K562 (cell line): ENCODE measurements around the gene RNF168. TPM values are rescaled to one million over a fixed set of nuclear protein-coding genes. Genes with fewer than 3 reads are reported as not detected.

Experiments
- BACH1 ChIP-seq: fragments of 200-800 bp; sonication (Bioruptor generic); IDR thresholded peaks from 2 replicates; pipeline ENCODE4 v1.6.1; 2016; ENCODE audit warnings: missing genetic modification characterization, missing compliant biosample characterization
- CBFA2T2 ChIP-seq: fragments of 450-650 bp; conservative IDR thresholded peaks from 2 replicates; pipeline ENCODE4 v1.6.1; 2017; ENCODE audit warnings: mild to moderate bottlenecking
- CXXC5 ChIP-seq: fragments of 250-450 bp; sonication (Bioruptor Pico); IDR thresholded peaks from 2 replicates; pipeline ENCODE4 v1.8.0; 2022; ENCODE audit warnings: inconsistent platforms, mild to moderate bottlenecking, moderate library complexity
- HDAC1 ChIP-seq, 2 experiments: fragments of 450-650 bp; IDR thresholded peaks; 2 replicates each; pipeline ENCODE4 v1.6.1; 2016 to 2017; ENCODE audit warnings: inconsistent platforms in 1 of 2, mild to moderate bottlenecking in 1 of 2, moderate library complexity in 1 of 2
- JUND ChIP-seq, 2 experiments: IDR thresholded peaks; 2 replicates in 1 of 2; 3 replicates in 1 of 2; pipeline ENCODE4 v1.6.1; 2011; ENCODE audit warnings: borderline replicate concordance in 2 of 2, low read depth in 2 of 2, low read length in 2 of 2, improper control_type of control experiment in 1 of 2, missing biosample characterization in 1 of 2, missing genetic modification characterization in 1 of 2, missing genetic modification reagents in 1 of 2
- KAT8 ChIP-seq: fragments of 450-650 bp; IDR thresholded peaks from 2 replicates; pipeline ENCODE4 v1.6.1; 2016; ENCODE audit warnings: low read depth, mild to moderate bottlenecking
- LARP7 ChIP-seq: fragments of 450-650 bp; IDR thresholded peaks from 2 replicates; pipeline ENCODE4 v1.6.1; 2016
- MEIS2 ChIP-seq: fragments of 450-650 bp; IDR thresholded peaks from 2 replicates; pipeline ENCODE4 v1.6.1; 2014; ENCODE audit warnings: mild to moderate bottlenecking; ENCODE audit not compliant: partially characterized antibody
- NFYB ChIP-seq: IDR thresholded peaks from 2 replicates; pipeline ENCODE4 v1.6.1; 2011; ENCODE audit warnings: mild to moderate bottlenecking, moderate library complexity; ENCODE audit not compliant: insufficient read length; ENCODE audit errors: extremely low read depth
- NR2C2 ChIP-seq, 2 experiments: fragments of 200-800 bp in 1 of 2; sonication (Bioruptor generic) in 1 of 2; sonication (generic) in 1 of 2; formaldehyde crosslinking in 1 of 2; IDR thresholded peaks; 2 replicates each; pipeline versions ENCODE4 v1.6.1 to v1.8.0; 2016 to 2022; ENCODE audit warnings: mild to moderate bottlenecking in 1 of 2, missing compliant biosample characterization in 1 of 2, missing genetic modification characterization in 1 of 2, missing genetic modification reagents in 1 of 2
- TAL1 ChIP-seq: fragments of 450-650 bp; IDR thresholded peaks from 2 replicates; pipeline ENCODE4 v1.6.1; 2016; ENCODE audit warnings: mild to moderate bottlenecking
- TOE1 ChIP-seq, 2 experiments: fragments of 450-650 bp in 1 of 2; sonication (generic) in 1 of 2; formaldehyde crosslinking in 1 of 2; IDR thresholded peaks; 2 replicates each; pipeline versions ENCODE4 v1.7.1 to v1.8.0; 2016 to 2022; ENCODE audit warnings: borderline replicate concordance in 2 of 2, mild to moderate bottlenecking in 2 of 2, antibody characterized with exemption in 1 of 2, inconsistent platforms in 1 of 2, low read depth in 1 of 2, missing genetic modification reagents in 1 of 2, moderate library complexity in 1 of 2
- YBX1 ChIP-seq: fragments of 450-650 bp; IDR thresholded peaks from 2 replicates; pipeline ENCODE4 v1.7.1; 2016; ENCODE audit warnings: mild to moderate bottlenecking
- ZNF146 ChIP-seq: IDR thresholded peaks from one replicate; pipeline ENCODE4 v1.6.1; 2018; ENCODE audit warnings: missing compliant biosample characterization; ENCODE audit not compliant: unreplicated experiment
- ZNF217 ChIP-seq: sonication (generic); formaldehyde crosslinking; IDR thresholded peaks from 2 replicates; pipeline ENCODE4 v1.8.0; 2022; ENCODE audit warnings: mild to moderate bottlenecking, missing genetic modification reagents
- polyA plus RNA-seq, 8 experiments: library from polyadenylated mRNA; depleted of rRNA in 4 of 8; stranded (reverse) in 5 of 8; unstranded in 3 of 8; fragments of >200 nt; fragmentation: Nextera tagmentation in 2 of 8; fragmentation: Illumina TruSeq in 1 of 8; extraction: Ambion mirVana in 2 of 8; extraction: Trizol in 1 of 8; gene quantifications; 2 replicates each; pipeline versions ENCODE4 v1.2.1 to v1.2.3, GENCODE V29; 2011 to 2014; ENCODE audit warnings: inconsistent platforms in 1 of 8, missing spikeins in 1 of 8
- total RNA-seq, 7 experiments: library from RNA; depleted of rRNA in 6 of 7; stranded (reverse); fragments of >200 nt in 6 of 7; fragmentation: Illumina TruSeq in 2 of 7; extraction: Trizol in 2 of 7; gene quantifications; 2 replicates each; pipeline versions ENCODE4 v1.2.1 to v1.2.3, GENCODE V29; 2011 to 2021; ENCODE audit warnings: low replicate concordance in 1 of 7
- TF ChIP-seq, protein P1 (sequence below): fragments of 200-800 bp; sonication (Bioruptor generic); IDR thresholded peaks from 2 replicates; pipeline ENCODE4 v1.6.1; 2016; ENCODE audit warnings: missing genetic modification characterization, missing compliant biosample characterization
- TF ChIP-seq, protein P2 (sequence below): fragments of 450-650 bp; IDR thresholded peaks from 2 replicates; pipeline ENCODE4 v1.6.1; 2016; ENCODE audit warnings: low read depth, mild to moderate bottlenecking, moderate library complexity
- TF ChIP-seq, protein P3 (sequence below): fragments of 450-650 bp; conservative IDR thresholded peaks from 2 replicates; pipeline ENCODE4 v1.6.1; 2016; ENCODE audit warnings: missing genetic modification characterization, low read depth, mild to moderate bottlenecking, missing compliant biosample characterization, moderate library complexity
- TF ChIP-seq, protein P4 (sequence below): fragments of 450-650 bp; formaldehyde crosslinking; IDR thresholded peaks from 2 replicates; pipeline ENCODE4 v1.4.0; 2020; ENCODE audit warnings: mild to moderate bottlenecking

The RNF168 gene
- total and polyA plus RNA-seq, 9 of the 15 experiments (the other 6 are each of a cell fraction or from before 2014, with no cell fraction given), result 6.0 to 32.1 (median 16.6) TPM

DNA sequence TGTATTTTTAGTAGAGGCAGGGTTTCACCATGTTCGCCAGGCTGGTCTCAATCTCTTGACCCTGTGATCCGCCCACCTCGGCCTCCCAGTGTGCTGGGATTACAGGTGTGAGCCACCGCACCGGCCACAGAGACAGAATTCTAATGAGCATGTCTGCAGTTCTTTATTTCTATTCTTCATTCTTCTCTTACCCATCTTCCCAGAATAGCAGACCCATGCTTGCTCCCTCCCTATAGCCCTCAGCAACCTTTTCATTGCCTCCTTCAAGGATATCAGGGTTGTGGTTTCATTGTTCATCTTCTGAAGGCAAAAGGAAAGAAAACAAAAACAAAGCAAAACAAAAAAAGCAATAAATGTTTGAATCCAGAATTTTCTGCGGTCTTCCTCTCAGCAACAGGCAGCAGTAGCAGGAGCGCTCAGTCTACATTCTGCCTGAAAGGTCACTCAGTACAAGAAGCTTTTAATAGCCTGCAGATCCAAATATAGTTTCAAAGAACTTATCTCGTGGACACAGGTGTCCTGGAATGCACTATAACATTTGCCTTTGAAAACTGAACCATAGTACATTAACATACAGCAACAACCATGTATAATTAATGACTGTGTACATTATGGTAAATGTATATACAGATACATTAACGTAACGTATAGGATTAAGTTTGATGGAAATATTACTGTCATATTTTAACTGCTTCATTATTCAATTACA, 11.5 kb upstream of the RNF168 start, which contains the start of gene SMCO1 (continued):
- TF ChIP-seq, protein P1, sequence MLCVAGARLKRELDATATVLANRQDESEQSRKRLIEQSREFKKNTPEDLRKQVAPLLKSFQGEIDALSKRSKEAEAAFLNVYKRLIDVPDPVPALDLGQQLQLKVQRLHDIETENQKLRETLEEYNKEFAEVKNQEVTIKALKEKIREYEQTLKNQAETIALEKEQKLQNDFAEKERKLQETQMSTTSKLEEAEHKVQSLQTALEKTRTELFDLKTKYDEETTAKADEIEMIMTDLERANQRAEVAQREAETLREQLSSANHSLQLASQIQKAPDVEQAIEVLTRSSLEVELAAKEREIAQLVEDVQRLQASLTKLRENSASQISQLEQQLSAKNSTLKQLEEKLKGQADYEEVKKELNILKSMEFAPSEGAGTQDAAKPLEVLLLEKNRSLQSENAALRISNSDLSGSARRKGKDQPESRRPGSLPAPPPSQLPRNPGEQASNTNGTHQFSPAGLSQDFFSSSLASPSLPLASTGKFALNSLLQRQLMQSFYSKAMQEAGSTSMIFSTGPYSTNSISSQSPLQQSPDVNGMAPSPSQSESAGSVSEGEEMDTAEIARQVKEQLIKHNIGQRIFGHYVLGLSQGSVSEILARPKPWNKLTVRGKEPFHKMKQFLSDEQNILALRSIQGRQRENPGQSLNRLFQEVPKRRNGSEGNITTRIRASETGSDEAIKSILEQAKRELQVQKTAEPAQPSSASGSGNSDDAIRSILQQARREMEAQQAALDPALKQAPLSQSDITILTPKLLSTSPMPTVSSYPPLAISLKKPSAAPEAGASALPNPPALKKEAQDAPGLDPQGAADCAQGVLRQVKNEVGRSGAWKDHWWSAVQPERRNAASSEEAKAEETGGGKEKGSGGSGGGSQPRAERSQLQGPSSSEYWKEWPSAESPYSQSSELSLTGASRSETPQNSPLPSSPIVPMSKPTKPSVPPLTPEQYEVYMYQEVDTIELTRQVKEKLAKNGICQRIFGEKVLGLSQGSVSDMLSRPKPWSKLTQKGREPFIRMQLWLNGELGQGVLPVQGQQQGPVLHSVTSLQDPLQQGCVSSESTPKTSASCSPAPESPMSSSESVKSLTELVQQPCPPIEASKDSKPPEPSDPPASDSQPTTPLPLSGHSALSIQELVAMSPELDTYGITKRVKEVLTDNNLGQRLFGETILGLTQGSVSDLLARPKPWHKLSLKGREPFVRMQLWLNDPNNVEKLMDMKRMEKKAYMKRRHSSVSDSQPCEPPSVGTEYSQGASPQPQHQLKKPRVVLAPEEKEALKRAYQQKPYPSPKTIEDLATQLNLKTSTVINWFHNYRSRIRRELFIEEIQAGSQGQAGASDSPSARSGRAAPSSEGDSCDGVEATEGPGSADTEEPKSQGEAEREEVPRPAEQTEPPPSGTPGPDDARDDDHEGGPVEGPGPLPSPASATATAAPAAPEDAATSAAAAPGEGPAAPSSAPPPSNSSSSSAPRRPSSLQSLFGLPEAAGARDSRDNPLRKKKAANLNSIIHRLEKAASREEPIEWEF (CRISPR knock-in tag), result no peak
- TF ChIP-seq CXXC5 (CRISPR knock-in tag) (no peak), ZNF217 (CRISPR knock-in tag) (no peak), LARP7 (no peak), MEIS2 (peak; percentile 53), TOE1 (IDR thresholded peaks at IDR 0.05; ENCODE audit: borderline replicate concordance) (no peak), TOE1 (CRISPR knock-in tag; IDR thresholded peaks at IDR 0.05; ENCODE audit: borderline replicate concordance, low read depth) (no peak), NR2C2 (CRISPR knock-in tag; IDR thresholded peaks at IDR 0.05) (no peak), NR2C2 (tag; IDR thresholded peaks at IDR 0.05) (no peak), JUND (IDR thresholded peaks at IDR 0.05; ENCODE audit: borderline replicate concordance, low read depth, low read length) (no peak), JUND (tag; IDR thresholded peaks at IDR 0.05; ENCODE audit: borderline replicate concordance, low read depth, low read length) (peak; percentile 10; the same call in 1 of the 3 replicates), HDAC1 (IDR thresholded peaks at IDR 0.05) (no peak), ZNF146 (CRISPR knock-in tag) (no peak), NFYB (no peak), CBFA2T2 (peak; percentile 75), TAL1 (peak; percentile 85), KAT8 (no peak), YBX1 (no peak), BACH1 (no peak)
- TF ChIP-seq, protein P2, sequence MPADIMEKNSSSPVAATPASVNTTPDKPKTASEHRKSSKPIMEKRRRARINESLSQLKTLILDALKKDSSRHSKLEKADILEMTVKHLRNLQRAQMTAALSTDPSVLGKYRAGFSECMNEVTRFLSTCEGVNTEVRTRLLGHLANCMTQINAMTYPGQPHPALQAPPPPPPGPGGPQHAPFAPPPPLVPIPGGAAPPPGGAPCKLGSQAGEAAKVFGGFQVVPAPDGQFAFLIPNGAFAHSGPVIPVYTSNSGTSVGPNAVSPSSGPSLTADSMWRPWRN, result 0 out of 2 replicates have a peak, but pooled peaks have one; percentile 23
- TF ChIP-seq, protein P3, sequence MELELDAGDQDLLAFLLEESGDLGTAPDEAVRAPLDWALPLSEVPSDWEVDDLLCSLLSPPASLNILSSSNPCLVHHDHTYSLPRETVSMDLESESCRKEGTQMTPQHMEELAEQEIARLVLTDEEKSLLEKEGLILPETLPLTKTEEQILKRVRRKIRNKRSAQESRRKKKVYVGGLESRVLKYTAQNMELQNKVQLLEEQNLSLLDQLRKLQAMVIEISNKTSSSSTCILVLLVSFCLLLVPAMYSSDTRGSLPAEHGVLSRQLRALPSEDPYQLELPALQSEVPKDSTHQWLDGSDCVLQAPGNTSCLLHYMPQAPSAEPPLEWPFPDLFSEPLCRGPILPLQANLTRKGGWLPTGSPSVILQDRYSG (tag), result no peak
- TF ChIP-seq, protein P4, sequence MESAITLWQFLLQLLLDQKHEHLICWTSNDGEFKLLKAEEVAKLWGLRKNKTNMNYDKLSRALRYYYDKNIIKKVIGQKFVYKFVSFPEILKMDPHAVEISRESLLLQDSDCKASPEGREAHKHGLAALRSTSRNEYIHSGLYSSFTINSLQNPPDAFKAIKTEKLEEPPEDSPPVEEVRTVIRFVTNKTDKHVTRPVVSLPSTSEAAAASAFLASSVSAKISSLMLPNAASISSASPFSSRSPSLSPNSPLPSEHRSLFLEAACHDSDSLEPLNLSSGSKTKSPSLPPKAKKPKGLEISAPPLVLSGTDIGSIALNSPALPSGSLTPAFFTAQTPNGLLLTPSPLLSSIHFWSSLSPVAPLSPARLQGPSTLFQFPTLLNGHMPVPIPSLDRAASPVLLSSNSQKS (CRISPR knock-in tag), result no peak
